Measurements from ENCODE around the gene FIS1. TPM values are rescaled to one million over a fixed set of nuclear protein-coding genes. Genes with fewer than 3 reads are reported as not detected.

The FIS1 gene
- polyA plus RNA-seq, 1 of the 3 experiments (the other 2 are of a cell fraction) = 1,313 TPM

Small RNA genes within 50 kb of the gene (small RNA-seq; reads per million reads assigned to genes)
- 0 reads per million in 7 experiments for gene RNU6-1104P

Other genes starting within 250 kb of the FIS1 start
- gene MUC17, start 225.0 kb downstream of the FIS1 start, polyA plus RNA-seq (2012; rRNA removed) = not detected in 2 replicates
- gene TRIM56, start 159.6 kb downstream of the FIS1 start, polyA plus RNA-seq (2012; rRNA removed) = 2.5 and 2.9 TPM in 2 replicates
- gene SERPINE1, start 118.0 kb downstream of the FIS1 start, polyA plus RNA-seq (2012; rRNA removed) = 4,174 and 5,753 TPM in 2 replicates
- 616 and 704 TPM in 2 replicates for gene AP1S1, start 90.6 kb downstream of the FIS1 start, polyA plus RNA-seq (2012; rRNA removed)
- 17.4 and 54.3 TPM in 2 replicates for gene VGF, start 79.5 kb downstream of the FIS1 start, polyA plus RNA-seq (2012; rRNA removed)
- 0.64 and 0.68 TPM in 2 replicates for gene NAT16, start 64.8 kb downstream of the FIS1 start, polyA plus RNA-seq (2012; rRNA removed)
- gene MOGAT3, start 44.0 kb downstream of the FIS1 start, polyA plus RNA-seq (2012; rRNA removed) = not detected in 2 replicates
- 134 and 276 TPM in 2 replicates for gene PLOD3, start 27.5 kb downstream of the FIS1 start, polyA plus RNA-seq (2012; rRNA removed)
- gene ZNHIT1, start 26.9 kb downstream of the FIS1 start, polyA plus RNA-seq (2012; rRNA removed) = 71.6 and 101 TPM in 2 replicates
- 24.0 and 29.0 TPM in 2 replicates for gene CLDN15, start 7.3 kb downstream of the FIS1 start, polyA plus RNA-seq (2012; rRNA removed)
- gene IFT22, start 76.7 kb upstream of the FIS1 start, polyA plus RNA-seq (2012; rRNA removed) = 62.4 and 66.7 TPM in 2 replicates
- gene COL26A1, start 117.8 kb upstream of the FIS1 start, polyA plus RNA-seq (2012; rRNA removed) = 0.05 and 0.06 TPM in 2 replicates

Measured in SK-N-SH (cell line).